CD14-positive monocyte (primary cell): ENCODE results near the gene SUV39H2. TPM values are rescaled to one million over a fixed set of nuclear protein-coding genes. Genes with fewer than 3 reads are reported as not detected.

Experiments used
- DNase-seq, 3 donors: peaks; one replicate each; pipeline ENCODE4 v3.0.0-alpha.2; 2011 to 2022
- H2AFZ ChIP-seq: 2 replicates; pipeline ENCODE4 v1.6.0; 2012; ENCODE audit warnings: mild to moderate bottlenecking, low read depth, low read length, inconsistent platforms; ENCODE audit not compliant: insufficient read depth, poor library complexity, severe bottlenecking
- H3K27ac ChIP-seq, 2 donors: 1 replicate in 1 of 2; 2 replicates in 1 of 2; pipeline ENCODE4 v1.5.1; 2012 to 2013; ENCODE audit warnings: low read length in 2 of 2, control low read depth in 1 of 2, inconsistent platforms in 1 of 2, low read depth in 1 of 2, mild to moderate bottlenecking in 1 of 2
- H3K27me3 ChIP-seq, 2 donors: one replicate each; pipeline versions ENCODE4 v1.6.0 to v1.6.1; 2011 to 2013; ENCODE audit warnings: low read length in 2 of 2; ENCODE audit not compliant: control insufficient read depth in 2 of 2, insufficient read depth in 2 of 2
- H3K36me3 ChIP-seq, 2 donors: replicated peaks in 1 of 2; 1 replicate in 1 of 2; 2 replicates in 1 of 2; pipeline versions ENCODE4 v1.5.1 to v1.6.1; 2012 to 2013; ENCODE audit warnings: low read length in 2 of 2, control low read depth in 1 of 2, inconsistent platforms in 1 of 2, mild to moderate bottlenecking in 1 of 2; ENCODE audit not compliant: insufficient read depth in 2 of 2, control insufficient read depth in 1 of 2
- H3K4me1 ChIP-seq, 2 donors: 1 replicate in 1 of 2; 2 replicates in 1 of 2; pipeline versions ENCODE4 v1.5.1 to v1.6.1; 2012 to 2013; ENCODE audit warnings: low read length in 2 of 2, control low read depth in 1 of 2, inconsistent platforms in 1 of 2, mild to moderate bottlenecking in 1 of 2, moderate library complexity in 1 of 2; ENCODE audit not compliant: insufficient read depth in 2 of 2, control insufficient read depth in 1 of 2
- H3K4me2 ChIP-seq: replicated peaks from 2 replicates; pipeline ENCODE3; 2012; ENCODE audit warnings: low read length, moderate library complexity, mild to moderate bottlenecking; ENCODE audit not compliant: poor library complexity, severe bottlenecking; ENCODE audit errors: extremely low read depth
- H3K4me3 ChIP-seq, 3 experiments: fragments of 200-600 bp in 1 of 3; sonication (generic) in 1 of 3; replicated peaks in 1 of 3; 1 replicate in 2 of 3; 2 replicates in 1 of 3; pipeline ENCODE4 v1.5.1; 2011 to 2013; ENCODE audit warnings: low read length in 3 of 3, mild to moderate bottlenecking in 3 of 3, control low read depth in 2 of 3, low read depth in 2 of 3, inconsistent platforms in 1 of 3, moderate library complexity in 1 of 3
- H3K79me2 ChIP-seq: 2 replicates; pipeline ENCODE4 v1.6.0; 2012; ENCODE audit warnings: mild to moderate bottlenecking, control low read depth, inconsistent platforms, low read length, moderate library complexity; ENCODE audit not compliant: insufficient read depth
- H3K9ac ChIP-seq: 2 replicates; pipeline ENCODE4 v1.6.0; 2017; ENCODE audit warnings: low read length, mild to moderate bottlenecking; ENCODE audit not compliant: insufficient read depth, poor library complexity, severe bottlenecking
- H3K9me3 ChIP-seq, 2 donors: replicated peaks in 1 of 2; 1 replicate in 1 of 2; 2 replicates in 1 of 2; pipeline versions ENCODE4 v1.5.1 to v1.6.1; 2012 to 2013; ENCODE audit warnings: low read length in 2 of 2, control low read depth in 1 of 2; ENCODE audit not compliant: control insufficient read depth in 1 of 2, insufficient read depth in 1 of 2
- H4K20me1 ChIP-seq: 2 replicates; pipeline ENCODE4 v1.6.0; 2012; ENCODE audit warnings: mild to moderate bottlenecking, low read length, control low read depth, moderate library complexity; ENCODE audit not compliant: insufficient read depth
- H3K27ac Mint-ChIP-seq, 7 donors: one replicate each; pipeline ENCODE4 v1.8.0; 2020; ENCODE audit warnings: mild to moderate bottlenecking in 7 of 7, mixed read lengths in 7 of 7, moderate library complexity in 6 of 7, inconsistent platforms in 2 of 7
- H3K27me3 Mint-ChIP-seq, 3 donors: one replicate each; pipeline ENCODE4 v1.8.0; 2021 to 2022; ENCODE audit warnings: low read depth in 3 of 3, mild to moderate bottlenecking in 3 of 3, mixed read lengths in 3 of 3, moderate library complexity in 3 of 3, inconsistent platforms in 1 of 3
- H3K36me3 Mint-ChIP-seq, 2 donors: one replicate each; pipeline ENCODE4 v1.8.0; 2020; ENCODE audit warnings: mixed read lengths in 2 of 2, inconsistent platforms in 1 of 2, mild to moderate bottlenecking in 1 of 2
- H3K4me1 Mint-ChIP-seq: one replicate; pipeline ENCODE4 v1.8.0; 2020; ENCODE audit warnings: mild to moderate bottlenecking, mixed read lengths
- H3K4me3 Mint-ChIP-seq, 2 donors: one replicate each; pipeline ENCODE4 v1.8.0; 2020; ENCODE audit warnings: mild to moderate bottlenecking in 2 of 2, mixed read lengths in 2 of 2, moderate library complexity in 1 of 2
- H3K9me3 Mint-ChIP-seq, 7 donors: one replicate each; pipeline ENCODE4 v1.8.0; 2020 to 2022; ENCODE audit warnings: mixed read lengths in 7 of 7, mild to moderate bottlenecking in 6 of 7, moderate library complexity in 6 of 7, inconsistent platforms in 2 of 7
- CTCF ChIP-seq: fragments of 200-600 bp; IDR thresholded peaks from one replicate; pipeline ENCODE4 v1.8.0; 2022; ENCODE audit warnings: antibody characterized with exemption, mild to moderate bottlenecking
- WGBS: methylation state at CpG from one replicate; pipeline ENCODE4 v1.1.5; 2013; ENCODE audit warnings: missing lambda C conversion rate; ENCODE audit not compliant: insufficient coverage; 5-methylcytosine and 5-hydroxymethylcytosine counted together
- intact Hi-C, 2 donors: fragments of 100-400 bp; cut with micrococcal nuclease; formaldehyde crosslinking; loops; one replicate each; pipeline versions ENCODE4 v1.15.0 to v1.15.1; 2023
- polyA plus RNA-seq, 3 donors: library from polyadenylated mRNA; depleted of rRNA in 1 of 3; unstranded in 2 of 3; stranded (reverse) in 1 of 3; fragments of 300-500 nt in 2 of 3; fragments of >200 nt in 1 of 3; fragmentation: Illumina TruSeq in 2 of 3; gene quantifications; 1 replicate in 2 of 3; 2 replicates in 1 of 3; pipeline ENCODE4 v1.2.3, GENCODE V29; 2012 to 2021

The SUV39H2 gene
- polyA plus RNA-seq, 3 donors = 0.85 to 1.2 (median 0.86) TPM

- no peak overlapping the region for H3K4me2 ChIP-seq
- peaks cover 18% of the 10 kb centered on the region for H3K4me1 Mint-ChIP-seq
These were observed 42.5 kb upstream of the SUV39H2 start for GRCh38 chr10:14836208-14836607.

More at GRCh38 chr10:14836208-14836607, 42.5 kb upstream of the SUV39H2 start:
- intact Hi-C loops = loop anchor here (5.0 to 10.0 kb wide), 5 partner anchors 116 to 334 kb away; partner anchors contain the start of genes DCLRE1C (in 2 of the 2), MEIG1 (in 1 of the 2) and RPP38 (in 1 of the 2)
- no peak for DNase-seq
- no peaks in the 10 kb centered on the region for H3K27me3 ChIP-seq
- peaks cover 28% of the 10 kb centered on the region for H3K79me2 ChIP-seq
- Mint-ChIP-seq H3K4me3 (no peak overlapping the region), H3K27me3 (peaks cover 0 to 2% (median 1%) of the 10 kb centered on the region in 3 donors), H3K27ac (no peak overlapping the region), H3K36me3 (peaks cover 11 to 13% of the 10 kb centered on the region in 2 donors), H3K9me3 (no peaks in the 10 kb centered on the region)
- H2AFZ ChIP-seq = no peak overlapping the region
- no peak overlapping the region for H3K9ac ChIP-seq
- peaks cover 2 to 9% of the 10 kb centered on the region in 2 donors for H3K36me3 ChIP-seq
- WGBS = no CpG with 5 or more reads among the region's 2 CpGs
- H4K20me1 ChIP-seq = no peaks in the 10 kb centered on the region
- H3K9me3 ChIP-seq = no peaks in the 10 kb centered on the region
- no peak overlapping the region for H3K4me3 ChIP-seq
- no peak for TF ChIP-seq CTCF
- H3K4me1 ChIP-seq = peaks cover 18 to 21% of the 10 kb centered on the region in 2 donors
- no peak overlapping the region for H3K27ac ChIP-seq
